K562 (cell line): Measurements from ENCODE around the gene NEB. TPM values are rescaled to one million over a fixed set of nuclear protein-coding genes. Genes with fewer than 3 reads are reported as not detected.
A peak's percentile ranks its signal among the peaks of the same experiment; 100 is the strongest.

Experiments used
- CHCHD3 ChIP-seq: fragments of 250-450 bp; sonication (Bioruptor Pico); IDR thresholded peaks from 2 replicates; pipeline ENCODE4 v2.1.2; 2022; ENCODE audit warnings: mild to moderate bottlenecking
- DMBX1 ChIP-seq: fragments of 250-450 bp; sonication (Bioruptor Pico); IDR thresholded peaks from 2 replicates; pipeline ENCODE4 v1.8.0; 2022; ENCODE audit warnings: inconsistent platforms, mild to moderate bottlenecking, moderate library complexity, borderline replicate concordance
- DPF2 ChIP-seq: fragments of 450-650 bp; IDR thresholded peaks from 2 replicates; pipeline ENCODE4 v1.6.1; 2016
- HMG20B ChIP-seq: fragments of 250-450 bp; sonication (Bioruptor Pico); IDR thresholded peaks from 2 replicates; pipeline ENCODE4 v1.5.0; 2021; ENCODE audit warnings: mild to moderate bottlenecking
- HNRNPUL1 ChIP-seq: fragments of 200-400 bp; formaldehyde crosslinking; IDR thresholded peaks from 2 replicates; pipeline ENCODE4 v1.6.1; 2017; ENCODE audit warnings: low read length
- MAFK ChIP-seq: IDR thresholded peaks from 2 replicates; pipeline ENCODE4 v1.6.1; 2011; ENCODE audit warnings: low read length, improper control_type of control experiment
- NCOA4 ChIP-seq: fragments of 450-650 bp; IDR thresholded peaks from 2 replicates; pipeline ENCODE4 v1.6.1; 2018; ENCODE audit warnings: mild to moderate bottlenecking; ENCODE audit not compliant: partially characterized antibody
- SAP30 ChIP-seq: fragments of 200-600 bp; sonication (generic); IDR thresholded peaks from 2 replicates; pipeline ENCODE4 v1.6.1; 2012; ENCODE audit warnings: borderline replicate concordance, low read depth, mild to moderate bottlenecking, moderate library complexity, low read length, control low read depth, inconsistent platforms; ENCODE audit not compliant: insufficient read depth, poor library complexity, severe bottlenecking
- ZNF124 ChIP-seq: sonication (generic); formaldehyde crosslinking; IDR thresholded peaks from 2 replicates; pipeline ENCODE4 v1.8.1; 2022; ENCODE audit warnings: missing genetic modification reagents
- ZNF785 ChIP-seq: fragments of 250-450 bp; sonication (Bioruptor Pico); IDR thresholded peaks from 2 replicates; pipeline ENCODE4 v1.4.0; 2020; ENCODE audit warnings: mild to moderate bottlenecking
- polyA plus RNA-seq, 8 experiments: library from polyadenylated mRNA; depleted of rRNA in 4 of 8; stranded (reverse) in 5 of 8; unstranded in 3 of 8; fragments of >200 nt; fragmentation: Nextera tagmentation in 2 of 8; fragmentation: Illumina TruSeq in 1 of 8; extraction: Ambion mirVana in 2 of 8; extraction: Trizol in 1 of 8; gene quantifications; 2 replicates each; pipeline versions ENCODE4 v1.2.1 to v1.2.3, GENCODE V29; 2011 to 2014; ENCODE audit warnings: inconsistent platforms in 1 of 8, missing spikeins in 1 of 8
- total RNA-seq, 7 experiments: library from RNA; depleted of rRNA in 6 of 7; stranded (reverse); fragments of >200 nt in 6 of 7; fragmentation: Illumina TruSeq in 2 of 7; extraction: Trizol in 2 of 7; gene quantifications; 2 replicates each; pipeline versions ENCODE4 v1.2.1 to v1.2.3, GENCODE V29; 2011 to 2021; ENCODE audit warnings: low replicate concordance in 1 of 7
- TF ChIP-seq, protein P1 (sequence below): fragments of 450-650 bp; IDR thresholded peaks from 2 replicates; pipeline ENCODE4 v1.6.1; 2017; ENCODE audit warnings: antibody characterized with exemption, mild to moderate bottlenecking
- TF ChIP-seq, protein P2 (sequence below), 2 experiments: fragments of 450-650 bp in 1 of 2; sonication (generic) in 1 of 2; formaldehyde crosslinking in 1 of 2; IDR thresholded peaks in 1 of 2; conservative IDR thresholded peaks in 1 of 2; 2 replicates each; pipeline versions ENCODE4 v1.6.1 to v1.8.1; 2016 to 2023; ENCODE audit warnings: mild to moderate bottlenecking in 2 of 2, moderate library complexity in 2 of 2, inconsistent platforms in 1 of 2, missing genetic modification reagents in 1 of 2
- TF ChIP-seq, protein P3 (sequence below): fragments of 150-350 bp; conservative IDR thresholded peaks from 2 replicates; pipeline ENCODE4 v1.6.1; 2014; ENCODE audit warnings: low read length
- TF ChIP-seq, protein P4 (sequence below): IDR thresholded peaks from 2 replicates; pipeline ENCODE4 v1.6.1; 2012; ENCODE audit warnings: low read depth, low read length, improper control_type of control experiment, borderline replicate concordance
- TF ChIP-seq, protein P5 (sequence below): fragments of 250-450 bp; sonication (Bioruptor Pico); IDR thresholded peaks from 2 replicates; pipeline ENCODE4 v1.4.0; 2020; ENCODE audit warnings: borderline replicate concordance

The NEB gene
- total and polyA plus RNA-seq, 9 of the 15 experiments (the other 6 are each of a cell fraction or from before 2014, with no cell fraction given) = 1.7 to 3.8 (median 2.9) TPM

DNA sequence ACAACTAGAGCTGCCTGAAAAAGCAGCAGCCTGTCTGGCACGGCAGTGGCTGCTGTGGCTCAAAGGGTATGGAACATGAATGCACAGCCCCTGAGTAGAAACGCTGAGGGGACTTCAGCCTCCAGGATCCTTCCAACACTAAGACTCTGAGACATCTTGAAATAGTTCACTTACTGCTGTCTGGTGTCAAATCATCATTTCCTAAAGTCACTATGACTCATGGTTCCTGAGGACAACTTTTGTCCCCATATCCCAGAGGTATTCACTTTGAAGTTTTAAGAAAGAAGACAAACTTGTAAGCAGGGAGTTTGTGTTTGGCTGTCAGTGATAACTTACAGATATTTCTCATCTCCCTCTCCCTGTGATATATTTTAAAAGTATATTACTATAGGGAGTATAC lies 33.3 kb upstream of the NEB start (continued):
- TF ChIP-seq, protein P1, sequence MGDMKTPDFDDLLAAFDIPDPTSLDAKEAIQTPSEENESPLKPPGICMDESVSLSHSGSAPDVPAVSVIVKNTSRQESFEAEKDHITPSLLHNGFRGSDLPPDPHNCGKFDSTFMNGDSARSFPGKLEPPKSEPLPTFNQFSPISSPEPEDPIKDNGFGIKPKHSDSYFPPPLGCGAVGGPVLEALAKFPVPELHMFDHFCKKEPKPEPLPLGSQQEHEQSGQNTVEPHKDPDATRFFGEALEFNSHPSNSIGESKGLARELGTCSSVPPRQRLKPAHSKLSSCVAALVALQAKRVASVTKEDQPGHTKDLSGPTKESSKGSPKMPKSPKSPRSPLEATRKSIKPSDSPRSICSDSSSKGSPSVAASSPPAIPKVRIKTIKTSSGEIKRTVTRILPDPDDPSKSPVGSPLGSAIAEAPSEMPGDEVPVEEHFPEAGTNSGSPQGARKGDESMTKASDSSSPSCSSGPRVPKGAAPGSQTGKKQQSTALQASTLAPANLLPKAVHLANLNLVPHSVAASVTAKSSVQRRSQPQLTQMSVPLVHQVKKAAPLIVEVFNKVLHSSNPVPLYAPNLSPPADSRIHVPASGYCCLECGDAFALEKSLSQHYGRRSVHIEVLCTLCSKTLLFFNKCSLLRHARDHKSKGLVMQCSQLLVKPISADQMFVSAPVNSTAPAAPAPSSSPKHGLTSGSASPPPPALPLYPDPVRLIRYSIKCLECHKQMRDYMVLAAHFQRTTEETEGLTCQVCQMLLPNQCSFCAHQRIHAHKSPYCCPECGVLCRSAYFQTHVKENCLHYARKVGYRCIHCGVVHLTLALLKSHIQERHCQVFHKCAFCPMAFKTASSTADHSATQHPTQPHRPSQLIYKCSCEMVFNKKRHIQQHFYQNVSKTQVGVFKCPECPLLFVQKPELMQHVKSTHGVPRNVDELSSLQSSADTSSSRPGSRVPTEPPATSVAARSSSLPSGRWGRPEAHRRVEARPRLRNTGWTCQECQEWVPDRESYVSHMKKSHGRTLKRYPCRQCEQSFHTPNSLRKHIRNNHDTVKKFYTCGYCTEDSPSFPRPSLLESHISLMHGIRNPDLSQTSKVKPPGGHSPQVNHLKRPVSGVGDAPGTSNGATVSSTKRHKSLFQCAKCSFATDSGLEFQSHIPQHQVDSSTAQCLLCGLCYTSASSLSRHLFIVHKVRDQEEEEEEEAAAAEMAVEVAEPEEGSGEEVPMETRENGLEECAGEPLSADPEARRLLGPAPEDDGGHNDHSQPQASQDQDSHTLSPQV = peak; percentile 91
- no peak for TF ChIP-seq NCOA4
- no peak for TF ChIP-seq DMBX1 (CRISPR knock-in tag)
- no peak for TF ChIP-seq HMG20B (CRISPR knock-in tag)
- no peak for TF ChIP-seq CHCHD3
- no peak for TF ChIP-seq ZNF785 (CRISPR knock-in tag)
- TF ChIP-seq MAFK = peak; percentile 74
- TF ChIP-seq, protein P2, sequence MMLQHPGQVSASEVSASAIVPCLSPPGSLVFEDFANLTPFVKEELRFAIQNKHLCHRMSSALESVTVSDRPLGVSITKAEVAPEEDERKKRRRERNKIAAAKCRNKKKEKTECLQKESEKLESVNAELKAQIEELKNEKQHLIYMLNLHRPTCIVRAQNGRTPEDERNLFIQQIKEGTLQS (IDR thresholded peaks at IDR 0.05) = peak; percentile 86
- TF ChIP-seq, protein P2 (CRISPR knock-in tag; conservative IDR thresholded peaks at IDR 0.05) = no peak
- TF ChIP-seq SAP30 = no peak
- no peak for TF ChIP-seq HNRNPUL1
- peak; percentile 80 for TF ChIP-seq DPF2
- TF ChIP-seq ZNF124 (CRISPR knock-in tag) = no peak
- TF ChIP-seq, protein P3, sequence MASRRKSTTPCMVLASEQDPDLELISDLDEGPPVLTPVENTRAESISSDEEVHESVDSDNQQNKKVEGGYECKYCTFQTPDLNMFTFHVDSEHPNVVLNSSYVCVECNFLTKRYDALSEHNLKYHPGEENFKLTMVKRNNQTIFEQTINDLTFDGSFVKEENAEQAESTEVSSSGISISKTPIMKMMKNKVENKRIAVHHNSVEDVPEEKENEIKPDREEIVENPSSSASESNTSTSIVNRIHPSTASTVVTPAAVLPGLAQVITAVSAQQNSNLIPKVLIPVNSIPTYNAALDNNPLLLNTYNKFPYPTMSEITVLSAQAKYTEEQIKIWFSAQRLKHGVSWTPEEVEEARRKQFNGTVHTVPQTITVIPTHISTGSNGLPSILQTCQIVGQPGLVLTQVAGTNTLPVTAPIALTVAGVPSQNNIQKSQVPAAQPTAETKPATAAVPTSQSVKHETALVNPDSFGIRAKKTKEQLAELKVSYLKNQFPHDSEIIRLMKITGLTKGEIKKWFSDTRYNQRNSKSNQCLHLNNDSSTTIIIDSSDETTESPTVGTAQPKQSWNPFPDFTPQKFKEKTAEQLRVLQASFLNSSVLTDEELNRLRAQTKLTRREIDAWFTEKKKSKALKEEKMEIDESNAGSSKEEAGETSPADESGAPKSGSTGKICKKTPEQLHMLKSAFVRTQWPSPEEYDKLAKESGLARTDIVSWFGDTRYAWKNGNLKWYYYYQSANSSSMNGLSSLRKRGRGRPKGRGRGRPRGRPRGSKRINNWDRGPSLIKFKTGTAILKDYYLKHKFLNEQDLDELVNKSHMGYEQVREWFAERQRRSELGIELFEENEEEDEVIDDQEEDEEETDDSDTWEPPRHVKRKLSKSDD = no peak
- TF ChIP-seq, protein P4, sequence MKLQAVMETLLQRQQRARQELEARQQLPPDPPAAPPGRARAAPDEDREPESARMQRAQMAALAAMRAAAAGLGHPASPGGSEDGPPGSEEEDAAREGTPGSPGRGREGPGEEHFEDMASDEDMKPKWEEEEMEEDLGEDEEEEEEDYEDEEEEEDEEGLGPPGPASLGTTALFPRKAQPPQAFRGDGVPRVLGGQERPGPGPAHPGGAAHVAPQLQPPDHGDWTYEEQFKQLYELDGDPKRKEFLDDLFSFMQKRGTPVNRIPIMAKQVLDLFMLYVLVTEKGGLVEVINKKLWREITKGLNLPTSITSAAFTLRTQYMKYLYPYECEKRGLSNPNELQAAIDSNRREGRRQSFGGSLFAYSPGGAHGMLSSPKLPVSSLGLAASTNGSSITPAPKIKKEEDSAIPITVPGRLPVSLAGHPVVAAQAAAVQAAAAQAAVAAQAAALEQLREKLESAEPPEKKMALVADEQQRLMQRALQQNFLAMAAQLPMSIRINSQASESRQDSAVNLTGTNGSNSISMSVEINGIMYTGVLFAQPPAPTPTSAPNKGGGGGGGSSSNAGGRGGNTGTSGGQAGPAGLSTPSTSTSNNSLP = no peak
- TF ChIP-seq, protein P5, sequence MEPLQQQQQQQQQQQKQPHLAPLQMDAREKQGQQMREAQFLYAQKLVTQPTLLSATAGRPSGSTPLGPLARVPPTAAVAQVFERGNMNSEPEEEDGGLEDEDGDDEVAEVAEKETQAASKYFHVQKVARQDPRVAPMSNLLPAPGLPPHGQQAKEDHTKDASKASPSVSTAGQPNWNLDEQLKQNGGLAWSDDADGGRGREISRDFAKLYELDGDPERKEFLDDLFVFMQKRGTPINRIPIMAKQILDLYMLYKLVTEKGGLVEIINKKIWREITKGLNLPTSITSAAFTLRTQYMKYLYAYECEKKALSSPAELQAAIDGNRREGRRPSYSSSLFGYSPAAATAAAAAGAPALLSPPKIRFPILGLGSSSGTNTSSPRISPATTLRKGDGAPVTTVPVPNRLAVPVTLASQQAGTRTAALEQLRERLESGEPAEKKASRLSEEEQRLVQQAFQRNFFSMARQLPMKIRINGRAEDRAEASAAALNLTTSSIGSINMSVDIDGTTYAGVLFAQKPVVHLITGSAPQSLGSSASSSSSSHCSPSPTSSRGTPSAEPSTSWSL (CRISPR knock-in tag) = no peak
